ENCODE results near the gene GLUD1.
"Not testable (repeated sequence)": the region's sequence is repeated elsewhere in the genome, so short reads cannot be mapped to it uniquely, and the experiment has no call there.

GLUD1 gene

DNA sequence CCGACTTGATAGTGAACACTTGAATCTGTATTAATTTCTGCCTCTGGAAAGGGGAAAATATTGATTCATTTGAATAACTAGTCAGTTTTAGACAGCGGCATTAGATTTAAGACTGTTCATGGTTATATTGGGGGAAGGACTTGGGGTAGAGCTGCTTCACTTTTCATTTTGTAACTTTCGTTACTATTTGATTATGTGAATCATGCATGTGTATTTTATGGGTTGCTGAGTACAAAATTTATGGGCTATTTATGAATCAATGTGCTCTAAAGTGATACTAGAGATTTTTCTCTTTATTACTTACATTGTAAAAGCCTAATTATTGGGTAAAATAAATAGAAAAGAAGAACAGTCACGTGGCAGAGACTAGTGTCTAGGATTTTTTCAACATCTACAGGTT, 4.9 kb downstream of the GLUD1 start:
- DNase-seq, result no peak

DNA sequence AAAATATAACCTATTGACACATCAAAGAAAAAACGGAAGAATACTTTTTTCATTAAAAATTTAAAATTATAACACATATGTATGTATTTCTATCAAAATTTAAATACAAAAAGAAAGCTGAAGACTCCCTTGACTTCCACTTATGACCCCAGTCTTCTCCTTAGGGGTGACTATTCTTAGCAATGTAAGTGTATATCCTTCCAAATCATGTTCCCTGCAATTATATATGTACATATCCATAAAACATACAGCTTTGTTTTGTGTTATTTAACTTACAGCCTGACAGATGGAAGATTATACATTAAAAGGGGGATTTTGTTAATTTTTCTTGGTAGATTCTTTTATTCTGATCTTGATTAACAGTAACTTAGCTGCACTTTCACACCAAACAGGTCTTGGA, 9.1 kb downstream of the GLUD1 start:
- no peak for DNase-seq

DNA sequence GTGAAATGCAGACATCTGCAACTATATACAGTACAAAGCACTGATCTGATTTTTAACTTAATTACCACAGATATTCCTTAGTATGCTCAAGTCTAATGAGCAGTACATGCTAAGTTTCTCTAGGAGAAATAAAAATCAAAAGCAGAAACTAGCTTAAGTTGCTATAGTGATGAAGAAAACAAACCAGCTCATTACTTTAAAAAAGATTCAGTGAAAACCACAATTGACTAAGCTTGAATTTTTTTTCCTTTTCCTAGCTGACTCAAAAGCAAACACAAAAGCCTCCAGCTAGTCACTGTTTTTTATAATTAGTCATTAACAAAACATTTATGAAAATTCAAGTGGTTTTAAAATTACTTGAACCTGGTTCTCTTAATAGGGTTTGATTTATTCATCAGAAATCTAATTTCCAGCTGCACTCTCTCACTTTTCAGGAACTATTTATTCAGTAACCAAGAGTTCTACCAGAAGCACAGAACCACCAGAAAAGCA, 10.3 kb downstream of the GLUD1 start:
- peak; percentile 79 for DNase-seq

DNA sequence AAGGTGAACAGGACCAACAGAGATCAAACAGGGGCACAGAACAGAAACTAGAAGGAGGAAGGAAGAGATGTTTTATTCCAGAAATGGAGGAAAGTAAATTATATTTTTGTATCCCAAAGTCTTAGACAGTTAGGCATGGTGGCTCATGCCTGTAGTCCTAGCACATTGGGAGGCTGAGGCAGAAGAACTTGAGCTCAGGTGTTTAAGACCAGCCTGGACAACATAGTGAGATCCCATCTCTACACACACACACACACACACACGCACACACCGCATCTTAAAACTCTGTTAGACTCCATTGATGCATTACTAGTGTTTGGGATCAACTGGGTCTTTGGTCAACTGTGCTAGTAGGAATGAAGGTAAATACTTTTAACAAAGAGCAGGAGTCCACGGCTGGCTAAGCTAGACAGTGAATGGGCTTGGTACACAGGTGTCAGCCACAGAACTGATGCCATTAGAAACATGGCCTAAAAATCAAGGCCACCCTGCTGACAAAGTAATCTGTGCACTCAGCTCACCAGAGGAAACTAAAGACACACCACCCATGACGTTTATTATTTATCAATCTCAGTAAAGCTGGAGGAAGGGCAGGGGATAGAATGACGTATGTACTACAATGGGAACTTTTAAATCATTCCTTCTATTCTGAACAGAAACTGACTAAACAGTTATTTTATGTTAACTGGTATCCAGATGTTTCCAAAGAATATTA, 10.9 kb downstream of the GLUD1 start:
- peak; percentile 69 for DNase-seq

DNA sequence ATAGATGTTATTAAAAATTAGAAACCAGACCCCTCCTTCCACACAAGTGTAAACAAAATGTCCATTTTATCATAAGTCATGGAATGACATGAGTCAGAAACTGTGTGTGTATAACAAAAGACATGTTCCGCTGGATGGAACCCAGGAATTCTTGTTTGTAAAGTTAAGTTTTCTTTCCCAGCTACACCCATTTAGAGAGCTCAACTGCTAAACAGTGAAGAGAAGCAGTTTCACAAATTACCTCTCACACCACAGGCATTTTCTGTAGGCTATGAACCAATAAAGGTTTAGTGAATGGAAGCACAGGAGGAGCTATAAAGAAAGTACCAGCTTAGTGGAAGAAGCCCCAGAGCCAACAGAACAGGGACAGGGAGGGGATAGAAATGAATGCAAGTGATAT, 12.4 kb downstream of the GLUD1 start:
- not testable (repeated sequence) for DNase-seq

DNA sequence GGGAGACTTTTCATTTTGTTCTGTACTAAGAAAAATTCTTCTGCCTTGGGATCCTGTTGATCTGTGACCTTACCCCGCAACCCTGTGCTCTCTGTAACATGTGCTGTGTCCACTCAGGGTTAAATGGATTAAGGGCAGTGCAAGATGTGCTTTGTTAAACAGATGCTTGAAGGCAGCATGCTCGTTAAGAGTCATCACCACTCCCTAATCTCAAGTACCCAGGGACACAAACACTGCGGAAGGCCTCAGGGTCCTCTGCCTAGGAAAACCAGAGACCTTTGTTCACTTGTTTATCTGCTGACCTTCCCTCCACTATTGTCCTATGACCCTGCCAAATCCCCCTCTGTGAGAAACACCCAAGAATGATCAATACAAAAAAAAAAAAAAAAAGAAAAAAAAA, 13.1 kb downstream of the GLUD1 start:
- not testable (repeated sequence) for DNase-seq

DNA sequence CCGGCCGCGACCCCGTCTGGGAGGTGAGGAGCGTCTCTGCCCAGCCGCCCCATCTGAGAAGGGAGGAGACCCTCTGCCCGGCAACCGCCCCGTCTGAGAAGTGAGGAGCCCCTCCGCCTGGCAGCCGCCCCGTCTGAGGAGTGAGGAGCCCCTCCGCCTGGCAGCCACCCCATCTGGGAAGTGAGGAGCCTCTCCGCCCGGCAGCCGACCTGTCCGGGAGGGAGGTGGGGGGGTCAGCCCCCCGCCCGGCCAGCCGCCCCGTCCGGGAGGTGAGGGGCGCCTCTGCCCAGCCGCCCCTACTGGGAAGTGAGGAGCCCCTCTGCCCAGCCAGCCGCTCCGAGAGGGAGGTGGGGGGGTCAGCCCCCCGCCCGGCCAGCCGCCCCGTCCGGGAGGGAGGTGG, 14.0 kb downstream of the GLUD1 start:
- not testable (repeated sequence) for DNase-seq

DNA sequence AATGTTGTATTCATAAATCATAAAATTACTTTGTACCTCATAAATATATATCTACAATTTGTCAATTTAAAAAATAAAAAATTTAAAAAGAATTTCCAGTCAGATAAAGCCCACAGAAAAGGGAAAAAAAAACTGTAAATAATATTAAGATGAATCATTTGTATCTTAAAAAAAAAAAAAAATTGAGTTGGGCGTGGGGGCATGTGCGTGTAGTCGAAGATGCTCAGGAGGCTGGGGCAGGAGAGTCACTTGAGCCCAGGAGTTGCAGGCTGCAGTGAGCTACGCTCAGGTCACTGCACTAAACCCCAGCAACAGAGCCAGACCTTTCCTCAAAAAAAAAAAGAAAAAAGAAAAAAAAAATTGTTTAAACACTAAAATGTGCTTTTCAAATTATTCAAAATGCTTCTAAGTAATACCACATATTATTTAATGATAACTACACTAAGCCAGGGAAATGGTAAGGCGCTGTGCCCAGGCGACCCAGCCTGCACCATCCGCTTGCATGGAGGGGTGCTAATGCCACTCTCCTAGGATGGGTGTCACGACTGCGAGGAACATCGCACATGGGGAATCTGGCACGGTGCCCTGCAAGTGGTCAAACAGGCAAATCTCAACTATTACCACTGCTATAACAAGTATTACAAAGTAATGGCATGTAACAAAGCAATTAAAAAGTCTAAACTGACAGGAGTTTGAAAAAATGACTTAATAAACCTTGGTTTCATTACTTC, 15.4 kb downstream of the GLUD1 start:
- no peak for DNase-seq

DNA sequence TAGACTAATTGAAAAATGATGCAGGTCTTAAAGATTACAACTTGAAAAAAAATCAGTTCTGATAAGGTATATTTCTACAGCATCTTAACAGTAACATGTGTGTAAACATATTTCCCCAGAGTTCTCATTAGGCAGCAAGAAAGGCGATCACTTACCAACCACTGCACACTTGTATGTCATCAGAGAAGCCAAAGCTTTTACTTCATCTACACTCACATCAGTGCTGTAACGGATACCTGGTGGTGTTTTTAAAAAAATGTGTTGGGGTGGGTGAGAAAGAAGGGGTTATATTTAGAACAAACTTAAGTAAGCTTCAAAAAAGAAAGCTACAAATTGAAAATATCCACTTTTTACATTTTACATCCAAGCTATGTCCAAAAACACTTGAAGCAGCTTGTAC, 18.2 kb downstream of the GLUD1 start:
- not testable (repeated sequence) for DNase-seq

DNA sequence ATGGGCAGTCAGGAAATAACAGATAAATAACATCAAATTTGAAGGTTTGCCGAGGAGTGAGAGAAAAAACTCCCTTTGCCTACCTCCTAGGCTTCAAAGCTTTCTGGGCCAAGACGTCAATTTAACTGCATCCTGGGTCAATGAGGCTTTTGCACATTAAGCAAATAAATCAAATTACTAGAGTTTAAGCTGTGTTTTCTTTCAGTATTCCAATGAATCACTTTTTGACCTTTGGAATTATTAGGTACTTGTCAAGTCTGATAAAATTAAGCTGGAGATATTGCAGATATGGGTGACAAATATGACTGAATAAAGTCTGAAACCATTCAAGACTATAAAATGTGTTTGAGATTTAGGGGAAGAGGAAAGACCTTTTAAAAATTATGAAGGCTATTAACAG, 22.2 kb downstream of the GLUD1 start:
- no peak for DNase-seq

DNA sequence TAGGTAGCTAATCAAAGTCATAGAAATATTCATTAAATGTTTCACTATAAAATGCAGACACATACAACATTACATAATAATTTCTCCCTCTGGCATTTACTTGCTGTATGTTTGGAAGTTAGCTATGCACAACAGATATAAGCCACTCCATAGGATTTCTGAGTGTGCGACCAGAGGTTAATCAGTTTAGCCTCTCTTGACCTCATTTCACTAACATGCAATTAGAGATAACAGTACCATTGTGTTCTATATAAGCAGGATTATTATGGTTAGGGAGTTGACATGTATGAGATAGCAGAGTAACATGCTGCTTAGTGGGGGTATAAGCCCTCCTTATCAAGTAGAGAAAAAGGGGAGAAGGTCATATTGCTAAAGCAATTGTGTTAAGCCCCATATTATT, 26.4 kb downstream of the GLUD1 start:
- no peak for DNase-seq

DNA sequence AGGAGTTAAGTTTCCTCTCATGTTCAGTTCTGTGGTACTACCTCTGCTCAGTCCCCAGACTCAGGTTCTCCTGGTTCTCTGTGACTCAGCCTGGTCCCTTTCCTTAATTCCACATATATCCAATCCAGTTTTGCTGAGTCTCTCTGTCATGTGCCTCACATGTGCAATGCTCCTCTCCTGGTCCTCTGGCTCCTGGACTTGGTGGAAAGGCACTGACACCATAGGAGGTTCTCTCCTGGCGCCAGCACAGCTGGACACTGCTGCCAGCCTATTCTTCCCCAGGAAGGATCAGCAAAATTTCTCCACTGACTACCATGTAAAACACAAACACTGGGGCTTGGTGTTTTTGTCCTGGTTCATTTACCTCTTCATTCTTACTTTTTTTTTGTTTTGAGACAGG, 27.8 kb downstream of the GLUD1 start:
- no peak for DNase-seq

DNA sequence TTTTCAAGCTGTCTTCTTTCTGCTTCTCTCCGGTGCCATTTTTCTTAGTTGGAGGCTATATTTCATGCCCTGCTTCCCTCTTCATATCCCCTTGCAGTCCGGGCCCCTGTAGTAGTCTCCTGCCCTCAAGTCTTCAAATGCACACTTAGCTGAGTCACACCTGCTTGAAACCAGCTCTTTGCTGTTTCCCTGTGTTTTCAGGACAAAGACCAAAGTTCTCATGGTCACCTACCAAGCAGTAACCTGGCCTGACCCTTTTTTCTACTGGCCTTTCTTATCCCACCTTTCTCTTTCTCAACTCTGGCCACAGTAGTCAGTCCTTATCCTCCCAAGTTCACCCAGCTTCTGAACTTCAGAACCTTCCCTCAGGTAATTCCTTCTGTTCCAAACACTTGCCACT, 28.5 kb downstream of the GLUD1 start:
- no peak for DNase-seq

DNA sequence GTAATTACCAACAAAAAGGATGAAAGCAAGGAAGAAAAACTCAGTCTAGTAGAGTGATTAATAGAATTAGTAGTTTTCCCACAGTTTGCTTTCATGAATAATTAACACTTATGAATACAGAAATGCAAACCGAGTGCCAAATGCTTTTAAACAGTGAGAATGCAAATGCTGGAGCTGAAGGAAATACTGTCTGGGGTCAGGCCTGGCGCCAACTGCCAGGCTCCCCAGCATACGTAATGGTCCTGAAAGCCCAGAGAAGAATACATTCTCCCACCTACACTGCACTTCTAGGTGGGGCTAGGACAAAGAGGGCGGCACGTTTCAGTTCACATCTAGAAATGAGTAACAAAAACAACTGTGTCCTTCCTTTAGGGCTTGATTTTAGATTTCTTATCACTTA, 30.0 kb downstream of the GLUD1 start:
- no peak for DNase-seq

DNA sequence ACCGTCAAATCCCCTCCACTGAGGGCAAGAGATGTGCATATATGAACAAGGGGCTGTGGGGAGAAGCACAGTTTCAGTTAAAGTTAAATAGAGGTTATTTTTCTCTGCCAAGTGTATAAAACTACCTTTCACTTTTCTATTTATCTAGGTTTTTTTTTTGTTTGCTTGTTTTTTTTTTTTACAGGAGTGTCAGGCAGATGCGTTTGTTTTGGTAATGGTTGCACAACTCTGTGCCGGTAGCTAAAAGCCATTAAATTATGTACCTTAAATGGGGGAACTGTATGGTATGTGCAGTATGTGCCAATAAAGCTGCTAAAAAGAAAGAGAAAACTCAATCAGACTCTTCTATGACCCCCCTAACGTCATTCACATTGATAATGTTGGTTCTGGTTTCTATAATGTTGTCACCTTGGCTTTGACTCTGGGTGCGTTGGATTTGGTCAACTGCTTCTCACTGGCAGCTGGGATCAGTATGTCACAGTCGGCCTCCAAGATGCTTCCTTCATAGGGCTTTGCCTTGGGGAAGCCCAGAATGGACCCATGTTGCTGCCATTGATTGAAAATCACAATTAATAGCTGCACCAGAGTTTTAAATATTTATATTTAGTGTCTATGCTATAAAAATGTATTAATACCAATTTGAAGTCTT, 34.2 kb downstream of the GLUD1 start:
- no peak for DNase-seq

DNA sequence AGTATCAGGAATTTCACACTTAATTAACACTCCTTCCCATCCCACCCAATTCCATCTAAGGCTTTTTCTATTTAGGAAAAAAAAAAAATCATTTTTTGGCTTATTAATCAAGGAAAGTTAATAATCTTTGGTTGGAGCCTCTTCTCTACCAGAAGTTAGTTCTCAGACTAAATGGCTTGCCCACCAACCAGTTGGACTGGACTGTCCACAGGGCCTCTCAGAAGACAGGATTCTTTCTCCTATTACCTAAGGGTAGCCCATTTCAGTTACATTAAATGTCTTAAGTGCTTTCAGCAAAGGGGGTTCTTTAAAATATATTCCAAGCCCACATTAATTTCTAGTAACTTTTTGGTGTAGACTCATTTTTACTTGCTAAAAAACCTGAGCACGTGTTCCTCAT, 35.2 kb downstream of the GLUD1 start:
- no peak for DNase-seq

DNA sequence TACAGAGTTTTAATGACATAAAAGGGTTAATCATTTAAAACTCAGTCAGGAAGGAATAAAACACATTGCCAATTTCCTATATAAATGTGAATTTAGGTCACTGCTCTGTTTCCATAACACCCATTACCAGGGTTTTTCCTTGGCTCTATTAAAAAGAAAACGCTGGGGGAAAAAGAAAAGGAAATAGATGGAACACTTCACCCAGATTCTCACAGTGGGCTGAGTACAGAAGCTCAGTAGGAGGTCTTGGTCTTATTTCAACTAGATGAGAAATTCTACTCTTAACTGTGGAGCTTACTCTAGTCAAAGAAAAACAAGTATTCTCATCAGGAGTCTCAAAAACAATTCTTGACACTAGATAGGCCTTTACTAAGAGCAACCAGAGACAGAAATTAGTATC, 36.5 kb downstream of the GLUD1 start:
- no peak for DNase-seq

DNA sequence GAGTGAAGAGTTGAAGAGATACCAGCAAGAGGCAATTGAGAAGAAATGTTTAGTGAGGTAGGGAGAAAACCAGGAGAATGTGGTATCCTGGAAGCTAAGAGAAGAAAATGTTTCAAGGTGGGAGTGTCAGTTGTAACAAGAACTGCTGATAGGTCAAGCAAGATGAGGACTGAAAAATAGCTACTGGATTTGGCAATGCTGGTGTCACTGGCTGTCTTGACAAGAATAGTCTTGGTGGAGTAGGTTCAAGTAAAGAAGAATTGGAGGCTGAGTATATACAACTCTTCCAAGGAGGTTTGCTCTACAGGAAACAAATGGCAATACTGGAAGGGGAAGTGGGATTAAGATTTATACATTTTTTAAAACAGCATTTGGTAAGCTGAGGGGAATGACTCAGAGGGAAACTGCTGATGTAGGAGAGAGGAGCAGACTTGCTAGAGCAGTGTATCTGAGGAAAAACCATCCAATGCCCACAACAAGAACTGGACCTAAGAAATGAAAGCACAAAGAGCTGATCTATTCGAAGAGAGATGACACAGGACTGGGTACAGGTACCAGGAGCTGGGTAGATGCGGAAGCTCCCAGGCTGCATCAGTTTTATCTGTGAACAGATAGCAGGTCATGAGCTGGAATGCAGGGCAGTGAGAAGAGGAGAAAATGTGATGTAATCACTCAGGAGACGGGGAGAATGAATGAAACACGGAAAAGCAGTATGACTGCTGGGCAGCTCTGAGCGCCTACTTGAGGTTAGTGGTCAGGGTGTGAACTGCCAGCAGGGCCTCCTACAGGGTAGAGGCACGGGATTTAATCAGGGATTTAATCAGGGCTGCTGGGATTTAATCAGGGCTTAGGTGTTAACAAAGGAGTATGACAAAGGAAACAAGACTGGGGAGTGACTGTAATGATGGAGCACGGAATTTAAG, 40.0 kb downstream of the GLUD1 start:
- peak; percentile 70 for DNase-seq

DNA sequence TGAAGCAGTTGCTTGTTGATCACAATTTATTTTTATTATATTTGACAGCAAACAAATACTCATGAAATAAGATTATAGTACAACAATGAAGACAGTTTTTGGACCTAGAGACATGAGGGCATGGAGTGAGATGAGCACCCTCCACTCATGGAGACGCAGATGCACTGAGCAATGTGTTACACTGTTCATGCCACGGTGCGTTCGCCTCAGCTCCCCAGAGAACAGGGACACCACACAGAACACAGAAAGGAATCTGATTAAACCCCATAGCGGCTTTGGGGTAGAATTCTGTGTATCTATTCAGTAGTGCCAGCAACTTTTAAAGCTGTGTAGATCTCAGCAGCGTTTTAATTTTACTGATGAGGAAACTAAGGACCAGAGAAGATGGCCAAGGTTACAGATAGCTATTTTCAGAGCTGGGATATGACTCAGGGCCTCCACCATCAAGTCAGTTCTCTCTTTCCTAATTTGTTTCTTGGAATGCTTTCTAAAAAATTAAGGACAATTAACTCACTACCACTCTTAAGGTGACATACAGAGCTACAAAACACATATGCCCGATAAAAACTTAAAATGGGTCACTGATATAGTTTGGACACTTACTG, 41.0 kb downstream of the GLUD1 start:
- DNase-seq, result no peak

DNA sequence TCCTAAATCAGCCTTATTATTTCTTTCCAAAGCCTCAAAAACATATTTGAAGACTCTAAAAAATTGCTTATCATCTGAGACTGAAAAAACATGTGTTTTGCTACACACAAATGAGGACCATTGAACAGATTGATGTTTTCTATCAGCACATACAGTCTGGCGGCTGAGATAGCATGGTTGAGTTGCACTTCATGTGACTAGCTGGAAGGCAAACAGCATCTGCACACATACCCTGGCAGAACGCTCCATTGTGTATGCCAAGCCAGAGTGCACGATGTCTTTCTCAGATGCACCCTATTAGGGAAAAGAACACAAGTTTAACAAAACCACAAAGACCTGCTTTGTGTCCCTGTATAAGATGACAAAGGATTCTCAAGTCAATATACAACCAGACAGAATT, 41.5 kb downstream of the GLUD1 start:
- no peak for DNase-seq

DNA sequence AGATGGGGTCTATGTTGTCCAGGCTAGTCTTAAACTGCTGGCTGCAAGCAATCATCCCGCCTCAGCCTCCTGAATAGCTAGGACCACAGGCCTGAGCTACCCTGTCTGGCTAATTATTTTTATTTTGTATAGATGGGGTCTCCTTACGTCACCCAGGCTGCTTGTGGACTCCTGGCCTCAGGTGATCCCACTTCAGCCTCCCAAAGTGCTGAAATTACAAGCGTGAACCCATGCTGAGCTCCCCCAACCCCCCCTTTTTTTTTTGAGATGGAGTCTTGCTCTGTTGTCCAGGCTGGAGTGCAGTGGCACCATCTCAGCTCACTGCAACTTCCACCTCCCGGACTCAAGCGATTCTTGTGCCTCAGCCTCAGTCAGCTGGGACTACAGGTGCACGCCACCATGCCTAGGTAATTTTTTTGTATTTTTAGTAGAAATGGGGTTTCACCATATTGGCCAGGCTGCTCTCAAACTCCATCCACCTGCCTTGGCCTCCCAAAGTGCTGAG, 49.2 kb downstream of the GLUD1 start:
- DNase-seq, result no peak

DNA sequence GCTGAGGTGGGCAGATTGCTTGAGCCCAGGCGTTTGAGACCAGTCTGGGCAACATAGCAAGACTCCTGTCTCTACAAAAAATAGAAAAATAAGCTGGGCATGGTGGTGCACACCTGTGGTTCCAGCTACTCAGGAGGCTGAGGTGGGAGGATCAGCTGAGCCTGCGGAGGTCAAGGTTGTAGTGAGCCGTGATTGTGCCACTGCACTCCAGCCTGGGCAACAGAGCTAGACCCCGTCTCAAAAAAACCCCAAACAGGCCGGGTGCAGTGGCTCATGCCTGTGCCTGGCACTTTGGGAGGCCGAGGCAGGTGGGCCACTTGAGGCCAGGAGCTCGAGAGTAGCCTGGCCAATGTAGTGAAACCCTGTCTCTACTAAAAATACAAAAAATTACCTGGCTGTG, 51.1 kb downstream of the GLUD1 start:
- not testable (repeated sequence) for DNase-seq
